Activated CD4-positive, alpha-beta T cell treated with anti-CD3 and anti-CD28 coated beads, Interleukin-2, amount 50 U/mL, for 24 hours (primary cell): ENCODE data around the gene DLG3.
"Not testable (repeated sequence)": the region's sequence is repeated elsewhere in the genome, so short reads cannot be mapped to it uniquely, and the experiment has no call there.

ENCODE experiments used
- DNase-seq, 2 donors: peaks; one replicate each; pipeline ENCODE4 v3.0.0-alpha.2; 2020; ENCODE audit warnings: low read depth in 1 of 2, low spot score in 1 of 2

The DLG3 gene

DNA sequence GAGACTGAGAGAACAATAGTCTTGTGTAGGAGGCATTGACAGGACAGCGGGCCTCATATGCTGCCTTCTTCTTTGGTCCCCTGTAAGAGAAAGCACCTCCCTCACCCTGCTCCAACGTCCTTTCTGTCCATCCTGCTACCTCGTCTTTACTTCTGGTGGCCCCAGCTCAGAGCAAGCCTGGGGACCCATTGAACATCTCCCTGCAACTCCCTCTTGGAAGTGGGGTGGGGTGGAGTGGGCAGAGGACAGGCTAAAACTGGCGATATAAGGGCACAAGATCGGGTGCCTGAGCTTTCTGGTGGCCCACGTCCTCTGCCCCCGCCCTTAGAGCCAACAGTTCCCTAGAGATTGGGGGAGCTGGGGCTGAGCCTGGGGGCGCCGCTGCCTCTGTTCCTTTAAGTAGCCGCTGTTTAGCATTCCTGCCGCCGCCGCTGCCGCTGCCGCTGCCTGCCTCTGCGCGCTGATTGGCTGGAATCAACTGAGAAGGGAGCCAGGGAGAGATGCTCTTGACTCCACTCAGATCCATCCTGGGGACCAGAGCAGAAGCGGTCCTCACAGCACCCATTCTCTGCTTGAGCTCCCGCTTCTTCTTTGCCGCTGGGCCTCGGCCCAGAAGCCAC, at the start of gene DLG3:
TSS of gene DLG3 (plus strand) at position 510 of the 620 bp plus-strand sequence. CDS start 367 bp downstream, outside the sequence.
- no peak for DNase-seq

DNA sequence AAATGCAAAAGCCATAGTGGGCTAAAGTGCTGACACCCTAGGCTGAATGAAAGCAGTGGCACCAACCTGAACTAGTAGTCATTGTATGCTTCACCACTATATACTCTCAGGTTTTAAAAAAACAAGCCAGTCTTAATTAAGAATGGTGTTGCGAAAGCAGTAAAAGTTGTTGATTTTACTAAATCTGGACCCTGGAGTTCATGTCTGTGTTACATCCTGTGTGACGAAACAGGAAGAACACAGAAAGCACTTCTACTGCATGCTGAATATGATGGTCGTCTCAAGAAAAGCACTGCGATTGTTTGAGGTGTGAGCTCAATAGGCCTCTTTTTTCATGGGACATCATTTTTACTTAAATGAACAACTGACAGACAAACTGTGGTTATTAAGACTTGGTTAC, 45.7 kb upstream of the DLG3 start:
- DNase-seq: no peak

DNA sequence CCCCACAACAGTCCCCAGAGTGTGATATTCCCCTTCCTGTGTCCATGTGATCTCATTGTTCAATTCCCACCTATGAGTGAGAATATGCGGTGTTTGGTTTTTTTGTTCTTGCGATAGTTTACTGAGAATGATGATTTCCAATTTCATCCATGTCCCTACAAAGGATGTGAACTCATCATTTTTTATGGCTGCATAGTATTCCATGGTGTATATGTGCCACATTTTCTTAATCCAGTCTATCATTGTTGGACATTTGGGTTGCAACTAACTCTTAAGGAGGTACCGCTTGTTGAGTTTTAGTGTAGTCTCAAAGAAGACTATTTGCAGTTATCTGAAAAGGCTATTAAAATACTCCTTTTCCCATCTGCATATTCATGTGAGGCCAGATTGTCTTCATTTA, 44.5 kb upstream of the DLG3 start:
- DNase-seq: not testable (repeated sequence)

DNA sequence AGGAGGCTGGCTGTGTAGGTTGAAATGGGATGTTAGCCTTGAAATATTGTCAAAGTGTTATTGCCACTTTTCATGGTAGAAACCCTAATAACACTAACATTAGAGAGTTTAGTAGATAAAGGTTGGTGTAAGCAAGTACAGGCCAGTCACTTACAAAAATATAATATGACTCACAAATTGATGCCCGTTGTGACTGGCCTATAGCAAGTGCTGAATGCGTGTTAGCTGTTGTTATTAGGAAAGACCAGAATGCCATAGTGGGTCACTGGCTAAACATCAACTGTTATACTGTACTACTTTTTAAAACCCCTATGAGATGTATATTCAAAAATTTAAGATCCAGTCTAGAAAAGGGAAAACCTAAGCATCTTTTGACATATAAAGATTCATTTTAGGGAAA, 41.9 kb upstream of the DLG3 start:
- DNase-seq: no peak

DNA sequence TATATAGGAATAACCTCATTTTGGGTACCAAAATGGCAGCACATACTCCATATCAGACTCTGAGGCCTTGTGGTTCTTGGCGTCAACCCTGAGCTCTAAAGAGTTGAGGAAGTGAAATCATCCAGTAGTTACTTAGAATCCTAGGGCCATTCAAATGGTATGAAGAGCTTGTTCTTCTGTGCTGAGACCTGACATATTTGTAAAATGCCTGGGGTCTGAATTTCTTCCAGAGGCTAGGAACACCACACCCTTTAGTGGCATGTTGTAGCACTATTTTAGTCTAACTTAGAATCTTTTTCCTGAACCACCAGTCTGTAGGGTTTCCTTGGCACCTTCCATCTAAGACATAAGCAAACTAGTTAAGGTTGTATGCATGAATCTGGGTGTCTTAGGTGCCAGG, 39.6 kb upstream of the DLG3 start:
- DNase-seq: no peak

DNA sequence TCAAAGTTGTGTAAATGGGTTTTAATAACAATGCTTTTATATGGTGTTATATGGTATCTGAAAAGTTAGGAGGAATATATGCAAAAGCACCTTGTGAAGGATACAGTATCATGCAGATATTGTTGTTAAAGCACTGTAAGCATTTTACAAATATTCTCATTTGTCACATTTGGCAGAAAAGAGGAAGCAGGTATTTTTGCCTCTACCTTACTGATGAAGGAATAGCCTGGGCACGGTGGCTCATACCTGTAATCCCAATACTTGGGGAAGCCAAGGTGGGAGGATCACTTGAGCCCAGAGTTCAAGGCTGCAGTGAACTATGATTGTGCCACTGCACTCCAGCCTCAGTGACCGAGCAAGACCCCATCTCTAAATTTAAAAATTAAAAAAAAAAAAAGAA, 33.7 kb upstream of the DLG3 start:
- DNase-seq: no peak

DNA sequence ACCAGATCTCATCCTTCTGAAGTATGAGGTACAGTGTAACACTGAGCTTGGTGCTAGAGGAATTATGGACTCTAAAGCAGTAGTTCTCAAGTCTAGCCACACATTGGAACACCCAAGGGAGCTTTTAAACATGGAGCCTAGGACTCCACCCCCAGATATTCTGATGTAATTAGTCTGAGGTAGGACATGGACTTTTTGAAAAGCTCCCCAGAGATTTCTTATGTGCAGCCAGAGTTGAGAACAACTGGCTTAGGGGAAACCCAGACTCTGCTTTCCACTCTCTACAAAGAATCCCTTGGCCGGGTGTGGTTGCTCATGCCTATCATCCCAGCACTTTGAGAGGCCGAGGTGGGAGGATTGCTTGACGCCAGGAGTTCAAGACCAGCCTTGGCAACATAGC, 33.2 kb upstream of the DLG3 start:
- no peak for DNase-seq

DNA sequence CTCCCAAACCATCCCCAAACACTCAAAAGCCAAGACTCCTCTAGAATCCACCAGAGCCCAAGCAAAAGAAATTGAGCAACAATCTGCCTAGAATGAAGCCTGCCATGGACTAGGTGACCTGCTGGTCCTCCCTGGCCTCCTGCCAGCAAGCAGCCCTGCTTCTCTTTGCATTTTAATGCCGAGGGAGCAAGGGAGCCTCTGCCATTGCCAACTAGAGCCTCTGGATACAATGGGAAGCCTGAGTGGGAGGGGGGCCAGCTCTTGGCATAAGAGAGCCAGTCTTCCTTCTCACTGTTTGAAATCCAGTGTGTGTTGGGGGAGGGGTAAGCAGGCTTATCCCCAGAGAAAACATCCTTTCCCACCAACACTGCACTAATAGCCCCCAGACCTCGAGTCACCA, 23.0 kb upstream of the DLG3 start:
- no peak for DNase-seq

DNA sequence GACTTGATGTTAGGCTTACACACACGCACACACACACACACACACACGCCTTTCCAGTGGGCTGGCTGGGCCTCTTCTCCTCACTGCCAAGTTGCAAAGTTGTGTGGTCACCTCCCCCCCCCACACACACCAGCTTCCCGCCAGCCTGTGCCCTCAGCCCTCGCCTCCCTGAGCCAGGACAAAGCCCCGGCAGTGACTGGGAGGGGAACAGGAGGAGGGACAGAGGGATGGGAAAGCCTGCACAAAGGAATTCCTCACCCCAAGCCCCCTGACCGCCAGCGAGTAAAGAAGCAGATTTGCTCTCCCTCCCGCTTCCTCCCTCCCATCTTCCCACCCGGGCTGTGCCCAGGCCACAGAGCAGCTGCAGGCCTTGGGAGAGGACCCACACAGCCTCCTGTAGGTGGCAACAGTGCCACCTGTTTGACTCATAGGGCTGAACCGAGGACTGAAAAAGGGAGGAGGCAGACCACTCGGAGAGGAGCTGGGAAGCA, 21.7 kb upstream of the DLG3 start, which contains the start of gene GDPD2:
TSS of gene GDPD2 (plus strand) at position 464 of the 491 bp plus-strand sequence. CDS start 1,671 bp downstream, outside the sequence.
- no peak for DNase-seq

DNA sequence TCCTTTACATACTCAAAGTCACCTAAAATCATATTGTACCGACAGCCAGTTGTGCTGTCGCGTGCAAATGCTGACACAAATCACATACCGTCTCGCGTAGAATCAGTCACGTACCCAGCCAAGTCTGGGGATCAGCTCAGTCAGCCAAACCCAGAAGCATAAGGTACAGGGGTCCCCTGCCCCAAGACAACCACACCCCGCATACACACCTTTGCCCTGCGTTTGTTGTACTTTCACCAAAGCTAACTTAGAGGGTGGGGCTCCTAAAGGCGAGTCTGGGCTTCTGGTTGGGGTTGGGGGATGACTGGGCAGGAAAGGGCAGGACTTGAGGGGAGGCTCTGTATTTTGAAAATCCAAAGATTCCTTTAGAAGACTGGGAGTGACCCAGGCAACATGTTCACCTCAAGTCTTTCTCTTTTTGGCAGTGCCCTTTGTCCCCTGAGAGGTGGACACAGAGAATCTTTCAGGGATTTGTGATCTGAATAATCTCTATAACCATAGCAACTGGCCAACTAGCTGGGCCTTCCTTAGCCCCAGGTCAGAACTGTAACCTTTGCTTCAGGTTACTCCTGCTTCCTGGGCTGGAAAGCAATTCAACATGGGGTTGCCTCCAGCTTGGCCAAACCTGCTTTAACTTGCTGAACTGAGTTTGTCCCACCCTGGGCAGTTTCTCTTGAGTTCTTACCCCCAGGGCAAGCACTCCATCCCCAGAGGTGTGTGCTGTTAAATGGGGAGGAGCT, 20.5 kb upstream of the DLG3 start:
- DNase-seq: no peak

DNA sequence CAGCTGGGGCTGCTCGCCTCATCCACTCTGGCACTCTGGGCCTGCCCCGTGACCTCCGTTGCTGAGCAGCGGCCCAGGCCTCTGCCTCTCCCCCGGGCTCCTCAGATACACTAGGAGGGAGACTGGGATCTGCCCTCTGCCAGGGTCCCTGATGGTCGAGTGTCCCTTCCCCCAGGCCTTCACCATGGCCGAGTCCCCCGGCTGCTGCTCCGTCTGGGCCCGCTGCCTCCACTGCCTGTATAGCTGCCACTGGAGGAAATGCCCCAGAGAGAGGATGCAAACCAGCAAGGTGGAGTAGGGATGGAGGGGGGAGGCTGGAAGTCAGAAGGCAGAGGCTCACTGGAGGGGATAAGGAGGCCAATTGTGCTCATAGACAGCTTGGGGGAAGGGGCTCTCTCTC, 19.8 kb upstream of the DLG3 start:
- DNase-seq: no peak

DNA sequence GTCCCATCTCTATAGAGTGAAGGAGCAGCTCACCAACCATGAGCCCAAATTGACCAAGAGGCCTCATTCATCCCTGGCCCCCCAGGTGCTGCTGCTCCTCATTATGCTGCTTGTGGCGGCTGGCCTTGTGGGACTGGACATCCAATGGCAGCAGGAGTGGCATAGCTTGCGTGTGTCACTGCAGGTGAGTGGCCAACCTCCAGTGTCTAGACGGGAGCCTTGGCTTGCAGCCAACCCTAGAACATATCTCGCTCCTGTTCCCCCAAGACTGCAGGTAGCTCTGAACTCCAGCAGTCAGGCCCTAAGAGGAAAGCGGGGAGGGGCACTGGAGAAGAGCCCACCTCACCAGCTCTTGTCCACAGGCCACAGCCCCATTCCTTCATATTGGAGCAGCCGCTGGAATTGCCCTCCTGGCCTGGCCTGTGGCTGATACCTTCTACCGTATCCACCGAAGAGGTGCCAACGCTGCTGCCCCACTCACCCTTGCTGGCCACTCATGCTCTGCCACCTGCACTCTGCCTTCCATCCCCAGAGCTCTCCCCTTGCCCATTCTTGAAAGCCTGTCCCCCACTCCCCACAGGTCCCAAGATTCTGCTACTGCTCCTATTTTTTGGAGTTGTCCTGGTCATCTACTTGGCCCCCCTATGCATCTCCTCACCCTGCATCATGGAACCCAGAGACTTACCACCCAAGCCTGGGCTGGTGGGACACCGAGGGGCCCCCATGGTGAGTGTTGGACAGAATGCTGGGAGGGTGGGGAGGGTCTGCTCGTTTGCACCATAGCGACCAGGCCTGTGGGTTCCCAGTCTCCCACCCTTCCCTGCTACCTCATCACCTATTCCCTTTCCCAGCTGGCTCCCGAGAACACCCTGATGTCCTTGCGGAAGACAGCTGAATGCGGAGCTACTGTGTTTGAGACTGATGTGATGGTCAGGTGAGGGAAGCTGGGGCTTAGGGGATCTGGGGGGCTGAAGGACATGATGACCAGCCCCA, 18.1 kb upstream of the DLG3 start:
- DNase-seq: no peak

DNA sequence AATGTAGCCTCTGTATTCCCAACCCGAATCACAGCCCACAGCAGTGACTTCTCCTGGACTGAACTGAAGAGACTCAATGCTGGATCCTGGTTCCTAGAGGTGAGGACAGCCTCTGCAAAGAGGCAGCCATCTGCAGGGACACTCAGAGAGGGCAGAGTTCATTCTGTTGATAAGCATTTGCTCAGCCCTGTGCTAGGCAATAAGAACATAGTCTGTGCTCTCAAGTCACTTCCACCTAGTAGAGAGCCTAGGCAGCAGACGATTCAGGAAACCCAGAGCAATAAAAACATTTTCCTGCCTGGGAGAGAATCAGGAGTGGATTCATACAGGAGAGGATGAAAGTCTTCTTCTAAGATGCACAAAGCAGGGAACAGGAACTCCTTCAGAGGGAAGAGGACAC, 17.3 kb upstream of the DLG3 start:
- no peak for DNase-seq

DNA sequence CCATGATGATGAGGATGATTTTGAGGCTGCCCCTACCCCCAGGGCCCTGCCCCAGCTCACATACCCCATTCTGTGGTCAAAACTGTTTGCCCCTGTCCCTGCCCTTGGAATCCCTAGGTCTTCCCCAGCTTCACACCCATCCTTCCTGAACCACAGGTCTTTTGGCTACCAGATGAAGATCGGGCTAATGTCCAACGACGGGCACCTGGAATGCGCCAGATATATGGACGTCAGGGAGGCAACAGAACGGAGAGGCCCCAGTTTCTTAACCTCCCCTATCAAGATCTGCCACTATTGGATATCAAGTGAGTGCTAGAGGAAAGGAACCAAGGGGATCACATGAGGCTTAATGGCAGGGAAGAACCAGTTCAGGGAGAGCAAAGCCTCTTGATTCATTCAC, 14.9 kb upstream of the DLG3 start:
- DNase-seq: no peak

DNA sequence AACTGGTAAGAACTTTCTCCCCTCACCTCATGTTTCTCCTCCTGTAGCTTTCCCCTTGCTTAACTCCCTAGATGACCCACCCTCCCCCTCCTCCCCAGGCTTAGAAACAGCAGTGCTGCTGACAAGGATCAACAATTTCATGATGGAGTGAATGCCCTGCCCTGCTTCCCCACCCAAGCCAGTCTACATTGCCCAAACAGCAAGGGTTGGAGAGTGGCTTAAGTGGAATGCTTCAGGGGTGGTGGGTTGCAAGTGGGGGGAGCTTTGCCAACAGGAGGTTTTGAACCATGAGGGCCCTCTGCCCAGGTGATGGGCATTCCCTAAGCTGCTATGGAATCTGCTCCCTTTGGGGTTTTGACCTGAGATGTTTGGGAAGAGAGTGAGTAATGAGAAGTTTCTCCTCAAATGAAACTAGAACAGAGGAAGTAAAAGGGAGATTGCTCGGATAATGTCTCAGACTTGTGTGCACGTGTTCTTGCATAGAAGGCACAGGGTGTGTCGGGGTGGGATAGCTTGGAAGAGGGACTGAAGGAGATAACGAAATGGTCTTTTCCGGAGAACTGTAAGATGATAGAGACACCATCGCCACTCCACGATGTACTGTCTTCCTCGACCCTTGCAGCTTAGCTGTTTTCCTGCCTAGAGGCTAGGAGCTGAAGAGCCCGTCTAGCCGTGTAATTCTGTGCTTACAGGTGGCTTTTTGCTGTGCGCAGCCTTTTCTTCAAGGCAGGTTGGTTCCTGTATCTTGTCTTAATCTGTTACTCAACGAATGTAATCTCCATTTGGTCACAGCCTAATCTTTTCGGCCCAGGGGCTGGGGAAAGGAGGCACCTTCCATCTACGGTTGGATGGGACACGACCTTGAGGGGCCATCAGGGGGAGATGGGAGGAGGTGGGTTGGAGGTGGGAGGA, 11.4 kb upstream of the DLG3 start:
- DNase-seq: no peak

DNA sequence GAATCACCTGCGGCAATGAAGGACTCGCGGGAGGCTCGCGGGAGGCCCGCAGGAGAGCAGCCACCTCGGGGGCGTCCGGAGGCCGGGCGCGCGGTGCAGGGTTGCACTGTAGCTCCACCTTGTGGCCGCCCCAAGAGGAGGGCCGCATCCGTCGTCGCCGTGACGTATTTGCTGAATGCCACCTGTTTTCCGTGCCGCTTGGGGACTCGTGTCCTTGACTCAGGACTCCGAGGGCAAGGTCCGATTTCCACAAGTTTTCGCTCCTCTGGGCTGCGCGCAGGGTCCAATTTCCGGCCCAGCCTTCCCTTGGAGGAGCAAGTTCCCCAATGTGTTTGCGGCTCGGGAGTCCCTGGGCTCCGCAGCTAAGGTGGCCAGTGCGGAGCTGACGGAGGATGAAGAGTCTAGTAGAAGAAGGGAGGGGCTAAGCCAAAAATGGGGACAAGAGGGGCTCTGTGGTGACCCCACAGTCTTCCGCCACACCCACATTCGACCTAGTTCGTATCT, 10.7 kb upstream of the DLG3 start:
- peak; percentile 46 to 47 for DNase-seq

DNA sequence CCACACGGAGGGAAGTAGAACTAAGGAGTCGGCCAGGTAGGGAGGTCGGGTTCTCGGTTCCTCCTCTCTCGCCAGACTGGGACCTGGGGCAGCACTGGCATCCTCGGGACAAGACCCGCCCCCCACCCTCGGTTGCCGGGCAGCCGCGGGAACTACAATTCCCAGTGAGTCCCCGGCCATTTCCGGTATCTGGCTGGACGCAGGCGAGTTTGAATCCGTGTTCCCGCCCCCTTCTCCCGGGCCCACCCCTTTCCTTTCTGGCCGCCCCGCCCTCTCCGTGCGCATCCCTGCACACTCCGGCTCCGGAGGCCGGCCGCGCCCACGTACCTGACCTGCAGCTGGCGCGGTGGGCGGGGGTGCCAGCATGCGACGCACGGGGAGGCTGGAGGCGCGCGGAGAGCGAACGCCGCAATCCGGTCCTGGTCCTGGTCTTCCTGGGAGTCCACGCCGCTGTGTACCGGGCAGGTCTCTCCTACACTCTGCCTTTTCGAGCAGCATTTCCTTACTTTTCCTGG, 10.2 kb upstream of the DLG3 start:
- DNase-seq: peak in 1 of 2 donors; percentile 63

DNA sequence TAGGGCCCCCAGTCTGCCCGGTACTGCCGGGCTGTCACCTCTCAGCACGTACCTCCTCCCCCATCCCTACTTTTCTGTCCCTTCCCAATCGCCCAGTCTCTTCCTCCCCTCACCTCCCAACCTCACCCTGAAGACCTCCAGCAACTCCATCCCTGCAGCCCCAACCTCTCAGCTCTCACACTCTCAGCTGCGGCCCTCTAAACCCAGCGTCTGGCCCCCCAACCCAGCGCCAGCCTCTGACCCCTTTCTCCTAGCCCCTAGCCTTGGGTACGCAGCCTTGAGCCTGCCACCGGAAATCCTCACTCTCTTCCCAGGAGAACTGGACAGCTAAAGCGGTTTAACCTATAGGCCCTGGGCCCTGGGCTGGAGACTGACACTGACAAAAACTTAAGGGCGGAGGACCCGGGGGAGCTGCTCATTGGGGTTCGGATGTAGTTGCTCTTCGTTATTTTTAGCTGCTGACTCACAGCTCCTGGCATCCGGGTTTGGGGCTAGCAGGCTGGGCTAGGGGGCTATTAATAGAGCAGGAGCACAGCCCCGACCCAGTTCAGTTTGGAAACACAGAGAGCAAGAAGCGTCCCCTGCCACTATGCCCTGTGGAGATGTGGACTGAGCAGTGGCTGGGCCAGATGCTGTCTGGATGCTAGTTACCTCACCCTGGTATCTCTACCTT, 9.6 kb upstream of the DLG3 start:
- no peak for DNase-seq

DNA sequence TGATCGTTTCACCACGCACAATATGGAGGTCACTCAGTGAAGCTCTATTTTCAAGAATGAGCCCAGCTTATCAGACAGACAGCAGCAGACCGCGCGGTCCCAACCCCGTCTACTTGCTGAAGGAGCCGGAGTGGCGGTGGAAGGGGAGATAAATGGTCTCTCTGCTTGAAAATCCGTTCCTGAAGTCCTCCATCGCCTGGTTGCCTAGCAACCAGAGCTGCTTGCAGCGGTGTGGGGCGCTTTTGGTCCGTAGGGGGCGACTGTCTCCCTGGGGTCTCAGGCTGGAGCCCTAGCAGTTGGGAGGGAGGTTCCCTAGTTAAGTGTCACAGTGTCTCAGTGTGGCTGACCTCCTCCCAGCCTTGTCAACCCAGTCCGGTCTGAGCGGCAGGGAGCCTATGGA, 8.3 kb upstream of the DLG3 start:
- no peak for DNase-seq
